Tibial nerve (tissue), 4 donors: ENCODE measurements around the gene CNRIP1. TPM values are rescaled to one million over a fixed set of nuclear protein-coding genes. Genes with fewer than 3 reads are reported as not detected.
A peak's percentile ranks its signal among the peaks of the same experiment; 100 is the strongest.
"Not testable (repeated sequence)": the region's sequence is repeated elsewhere in the genome, so short reads cannot be mapped to it uniquely, and the experiment has no call there.

Experiments used
- DNase-seq, 2 donors: peaks; one replicate each; pipeline ENCODE4 v3.0.0-alpha.2; 2019; ENCODE audit warnings: low spot score in 2 of 2
- H3K27ac ChIP-seq, 4 donors: fragments of 200-600 bp; sonication (generic) in 3 of 4; one replicate each; pipeline ENCODE4 v1.5.1; 2017 to 2019; ENCODE audit warnings: mild to moderate bottlenecking in 1 of 4
- H3K27me3 ChIP-seq, 2 donors: fragments of 200-600 bp; sonication (generic) in 1 of 2; one replicate each; pipeline versions ENCODE4 v1.5.1 to v1.6.0; 2017 to 2019
- H3K36me3 ChIP-seq, 3 donors: fragments of 200-600 bp; sonication (generic); one replicate each; pipeline ENCODE4 v1.5.1; 2018 to 2019
- H3K4me1 ChIP-seq, 4 donors: fragments of 200-600 bp; sonication (generic) in 3 of 4; one replicate each; pipeline ENCODE4 v1.5.1; 2017 to 2019
- H3K4me3 ChIP-seq, 4 donors: fragments of 200-600 bp; sonication (generic) in 3 of 4; one replicate each; pipeline ENCODE4 v1.5.1; 2017 to 2019; ENCODE audit warnings: mild to moderate bottlenecking in 1 of 4, moderate library complexity in 1 of 4
- H3K9me3 ChIP-seq, 4 donors: fragments of 200-600 bp; sonication (generic) in 3 of 4; one replicate each; pipeline ENCODE4 v1.5.1; 2017 to 2019
- EP300 ChIP-seq, 2 donors: sonication (generic); formaldehyde crosslinking; IDR thresholded peaks; one replicate each; pipeline ENCODE4 v1.6.1; 2017; ENCODE audit warnings: antibody characterized with exemption in 2 of 2, mild to moderate bottlenecking in 1 of 2
- POLR2A ChIP-seq, 2 donors: fragments of 450-650 bp; IDR thresholded peaks; one replicate each; pipeline ENCODE4 v1.6.1; 2017; ENCODE audit warnings: antibody characterized with exemption in 2 of 2, mild to moderate bottlenecking in 2 of 2, moderate library complexity in 2 of 2
- WGBS, 2 donors: methylation state at CpG; one replicate each; pipeline ENCODE4 v1.1.5; 2018; 5-methylcytosine and 5-hydroxymethylcytosine counted together
- total RNA-seq, 4 donors: library from RNA; depleted of rRNA; stranded (reverse); fragments of >200 nt; gene quantifications; one replicate each; pipeline ENCODE4 v1.1.0, GENCODE V29; 2016
- TF ChIP-seq, protein P1 (sequence below), 5 experiments: fragments of 200-600 bp in 3 of 5; fragments of 450-650 bp in 2 of 5; sonication (generic) in 3 of 5; IDR thresholded peaks; one replicate each; pipeline ENCODE4 v1.5.1; 2016 to 2019; ENCODE audit warnings: antibody characterized with exemption in 5 of 5, mild to moderate bottlenecking in 3 of 5, moderate library complexity in 2 of 5

Gene CNRIP1
- total RNA-seq, 4 donors from 2014 or later: 38.2 to 45.9 (median 42.3) TPM

DNA sequence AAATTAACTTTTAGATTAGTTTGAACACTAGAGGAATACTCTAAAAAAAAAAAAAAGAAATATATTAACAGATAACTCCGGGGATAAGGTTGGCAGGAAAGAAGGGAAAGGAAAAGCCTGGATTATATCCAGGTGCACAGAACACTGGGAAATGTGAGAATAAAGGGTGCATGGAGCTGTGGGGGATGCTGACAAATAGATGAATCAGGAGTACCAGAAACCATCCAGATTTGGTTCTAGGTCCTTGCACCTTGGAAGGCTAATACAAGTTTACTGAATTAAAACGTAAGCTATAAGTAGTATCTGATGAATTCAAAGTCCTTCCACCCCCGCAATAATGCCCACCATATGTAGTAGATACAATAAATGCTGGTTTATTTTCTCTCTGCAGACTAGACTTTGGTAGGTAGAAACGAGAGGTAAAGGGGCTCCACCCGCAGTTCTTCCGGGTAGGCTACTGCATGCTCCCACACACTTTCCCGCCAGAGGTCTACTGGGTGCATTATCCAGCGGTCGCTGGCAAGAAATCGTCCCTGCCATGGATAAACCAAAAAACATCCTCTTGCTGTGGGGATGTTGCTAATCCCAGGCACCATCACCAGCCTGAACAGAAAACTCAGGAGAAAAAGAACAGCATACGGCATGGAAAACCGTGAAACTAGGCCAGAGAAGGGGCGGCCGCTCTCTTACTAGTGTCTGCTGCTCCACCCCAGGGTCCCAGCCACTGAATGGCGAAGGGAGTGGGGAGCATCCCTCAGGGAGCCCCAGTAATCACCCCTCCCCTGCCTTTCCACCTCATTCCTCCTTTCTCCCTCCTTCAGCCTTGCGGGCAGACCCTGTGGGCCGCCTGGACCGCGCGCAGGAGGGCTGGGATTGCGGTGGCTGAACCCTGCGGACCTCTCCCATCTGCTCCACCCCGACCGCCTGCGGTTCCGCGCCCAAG is 1.5 kb downstream of the CNRIP1 start:
- H3K27ac ChIP-seq: peak overlapping the region; percentile 79 to 95 (median 90)
- H3K36me3 ChIP-seq: peaks cover 0 to 30% (median 0%) of the 10 kb centered on the region in 3 donors
- H3K9me3 ChIP-seq: no peaks in the 10 kb centered on the region
- 14 to 20% methylated on average over 27 of the region's 27 CpGs for WGBS, 2 donors
- TF ChIP-seq EP300 (IDR thresholded peaks at IDR 0.05) (no peak), POLR2A (IDR thresholded peaks at IDR 0.05) (no peak)
- TF ChIP-seq, protein P1, sequence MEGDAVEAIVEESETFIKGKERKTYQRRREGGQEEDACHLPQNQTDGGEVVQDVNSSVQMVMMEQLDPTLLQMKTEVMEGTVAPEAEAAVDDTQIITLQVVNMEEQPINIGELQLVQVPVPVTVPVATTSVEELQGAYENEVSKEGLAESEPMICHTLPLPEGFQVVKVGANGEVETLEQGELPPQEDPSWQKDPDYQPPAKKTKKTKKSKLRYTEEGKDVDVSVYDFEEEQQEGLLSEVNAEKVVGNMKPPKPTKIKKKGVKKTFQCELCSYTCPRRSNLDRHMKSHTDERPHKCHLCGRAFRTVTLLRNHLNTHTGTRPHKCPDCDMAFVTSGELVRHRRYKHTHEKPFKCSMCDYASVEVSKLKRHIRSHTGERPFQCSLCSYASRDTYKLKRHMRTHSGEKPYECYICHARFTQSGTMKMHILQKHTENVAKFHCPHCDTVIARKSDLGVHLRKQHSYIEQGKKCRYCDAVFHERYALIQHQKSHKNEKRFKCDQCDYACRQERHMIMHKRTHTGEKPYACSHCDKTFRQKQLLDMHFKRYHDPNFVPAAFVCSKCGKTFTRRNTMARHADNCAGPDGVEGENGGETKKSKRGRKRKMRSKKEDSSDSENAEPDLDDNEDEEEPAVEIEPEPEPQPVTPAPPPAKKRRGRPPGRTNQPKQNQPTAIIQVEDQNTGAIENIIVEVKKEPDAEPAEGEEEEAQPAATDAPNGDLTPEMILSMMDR (IDR thresholded peaks at IDR 0.05): no peak
- H3K4me1 ChIP-seq: peaks cover 0 to 25% (median 8%) of the 10 kb centered on the region in 4 donors
- no peaks in the 10 kb centered on the region for H3K27me3 ChIP-seq
- DNase-seq: peak in 1 of 2 donors; percentile 24
- peak overlapping the region; percentile 65 to 95 (median 82) for H3K4me3 ChIP-seq

DNA sequence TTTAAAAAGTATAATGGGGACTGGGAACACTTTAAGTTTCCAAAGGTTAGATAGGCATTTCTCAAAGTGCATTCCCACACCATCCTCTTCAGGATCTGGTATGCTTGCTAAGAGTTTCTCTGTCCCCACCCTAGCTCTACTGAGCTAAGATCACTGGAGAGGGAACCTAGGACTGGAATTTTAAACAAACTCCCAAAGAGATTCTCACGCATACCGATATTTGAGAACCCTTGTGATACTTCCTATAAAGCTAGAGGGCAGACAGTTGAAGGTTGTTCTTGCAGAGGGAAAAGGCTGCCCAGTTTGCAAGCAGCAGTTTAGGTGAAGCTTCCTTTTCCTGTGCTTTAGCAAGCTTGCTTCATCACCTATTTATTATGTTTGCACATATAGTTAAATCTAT is 3.6 kb downstream of the CNRIP1 start:
- TF ChIP-seq, protein P1 (IDR thresholded peaks at IDR 0.05): no peak
- TF ChIP-seq POLR2A (IDR thresholded peaks at IDR 0.05) (no peak), EP300 (IDR thresholded peaks at IDR 0.05) (no peak)

DNA sequence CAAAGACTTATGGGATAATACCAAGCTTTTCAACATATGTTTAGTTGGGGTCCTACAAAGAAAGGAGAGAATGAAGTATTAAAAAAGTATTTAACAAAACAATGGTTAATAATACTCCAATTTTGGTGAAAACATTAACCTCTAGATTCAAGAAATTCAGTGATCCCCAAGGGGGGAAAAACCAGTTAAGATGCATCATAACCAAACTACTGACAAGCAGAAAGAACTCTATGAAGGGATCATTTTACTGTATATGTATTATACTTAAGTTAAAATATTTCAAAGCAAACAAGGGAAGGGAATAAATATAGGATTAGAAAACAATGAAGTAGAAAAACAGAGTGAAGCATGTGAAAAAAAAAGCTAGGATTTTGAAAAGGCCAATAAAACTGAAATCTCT is 8.7 kb downstream of the CNRIP1 start:
- Histone ChIP-seq H3K4me1 (no peaks in the 10 kb centered on the region), H3K36me3 (peaks cover 0 to 47% (median 0%) of the 10 kb centered on the region in 3 donors), H3K9me3 (no peaks in the 10 kb centered on the region), H3K4me3 (no peak overlapping the region), H3K27me3 (no peaks in the 10 kb centered on the region), H3K27ac (no peak overlapping the region)
- TF ChIP-seq POLR2A (IDR thresholded peaks at IDR 0.05): no peak
- DNase-seq: no peak

More for the DNA sequence above, 3.6 kb downstream of the CNRIP1 start:
- H3K27me3 ChIP-seq: no peaks in the 10 kb centered on the region
- H3K27ac ChIP-seq: no peak overlapping the region
- H3K4me1 ChIP-seq: peaks cover 0 to 25% (median 8%) of the 10 kb centered on the region in 4 donors
- peaks cover 0 to 35% (median 0%) of the 10 kb centered on the region in 3 donors for H3K36me3 ChIP-seq
- 68 to 74% methylated on average over 2 of the region's 2 CpGs for WGBS, 2 donors
- no peak for DNase-seq
- no peaks in the 10 kb centered on the region for H3K9me3 ChIP-seq
- no peak overlapping the region for H3K4me3 ChIP-seq

DNA sequence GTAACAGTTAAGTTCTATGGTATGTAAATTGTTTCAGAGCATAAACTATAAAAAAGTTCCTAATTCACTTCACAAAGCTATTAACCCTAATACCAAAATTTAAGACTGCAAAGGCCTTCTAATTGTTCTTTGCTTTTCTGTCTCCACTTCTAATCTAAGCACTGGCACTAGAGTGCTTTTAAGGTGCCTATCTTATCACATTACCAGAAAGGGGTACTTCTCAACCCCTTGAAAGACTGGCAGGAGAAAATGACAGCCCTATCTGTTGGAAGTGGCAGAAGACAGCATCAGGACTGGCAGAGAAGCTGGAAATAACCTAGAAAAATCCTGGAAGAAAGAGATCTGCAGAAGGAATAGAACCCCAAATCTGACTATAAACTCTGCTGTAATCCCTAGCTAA is 10.3 kb downstream of the CNRIP1 start:
- Histone ChIP-seq H3K36me3 (peaks cover 0 to 31% (median 0%) of the 10 kb centered on the region in 3 donors), H3K4me3 (no peak overlapping the region)
- TF ChIP-seq POLR2A (IDR thresholded peaks at IDR 0.05) (no peak), EP300 (IDR thresholded peaks at IDR 0.05) (no peak)
- TF ChIP-seq, protein P1 (IDR thresholded peaks at IDR 0.05): no peak

DNA sequence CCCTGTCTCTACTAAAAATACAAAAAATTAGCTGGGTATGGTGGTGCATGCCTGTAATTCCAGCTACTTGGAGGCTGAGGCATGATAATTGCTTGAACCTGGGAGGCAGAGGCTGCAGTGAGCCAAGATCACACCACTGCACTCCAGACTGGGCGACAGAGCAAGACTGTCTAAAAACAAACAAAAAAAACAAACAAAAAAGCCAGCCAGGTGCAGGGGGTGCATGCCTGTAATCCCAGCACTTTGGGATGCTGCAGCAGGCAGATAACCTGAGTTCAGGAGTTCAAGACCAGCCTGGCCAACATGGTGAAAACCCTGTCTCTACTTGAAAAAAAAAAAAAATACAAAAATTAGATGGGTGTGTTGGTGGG is 15.9 kb downstream of the CNRIP1 start:
- not testable (repeated sequence) for H3K9me3 ChIP-seq, H3K4me3 ChIP-seq, H3K4me1 ChIP-seq, DNase-seq, H3K27ac ChIP-seq, H3K27me3 ChIP-seq
- WGBS, 2 donors: 82% methylated on average over 1 of the region's 1 CpG
- peaks cover 0 to 18% (median 0%) of the 10 kb centered on the region in 3 donors for H3K36me3 ChIP-seq

More for the DNA sequence above, 10.3 kb downstream of the CNRIP1 start:
- no peaks in the 10 kb centered on the region for H3K4me1 ChIP-seq
- DNase-seq: no peak
- no peak overlapping the region for H3K27ac ChIP-seq
- no peaks in the 10 kb centered on the region for H3K9me3 ChIP-seq
- no peaks in the 10 kb centered on the region for H3K27me3 ChIP-seq
